Measurements from ENCODE around the gene LRRFIP2. TPM values are rescaled to one million over a fixed set of nuclear protein-coding genes. Genes with fewer than 3 reads are reported as not detected.
"Not testable (repeated sequence)": the region's sequence is repeated elsewhere in the genome, so short reads cannot be mapped to it uniquely, and the experiment has no call there.

The LRRFIP2 gene
- total RNA-seq, 2 experiments from 2014 or later, result 25.9 to 30.7 TPM

DNA sequence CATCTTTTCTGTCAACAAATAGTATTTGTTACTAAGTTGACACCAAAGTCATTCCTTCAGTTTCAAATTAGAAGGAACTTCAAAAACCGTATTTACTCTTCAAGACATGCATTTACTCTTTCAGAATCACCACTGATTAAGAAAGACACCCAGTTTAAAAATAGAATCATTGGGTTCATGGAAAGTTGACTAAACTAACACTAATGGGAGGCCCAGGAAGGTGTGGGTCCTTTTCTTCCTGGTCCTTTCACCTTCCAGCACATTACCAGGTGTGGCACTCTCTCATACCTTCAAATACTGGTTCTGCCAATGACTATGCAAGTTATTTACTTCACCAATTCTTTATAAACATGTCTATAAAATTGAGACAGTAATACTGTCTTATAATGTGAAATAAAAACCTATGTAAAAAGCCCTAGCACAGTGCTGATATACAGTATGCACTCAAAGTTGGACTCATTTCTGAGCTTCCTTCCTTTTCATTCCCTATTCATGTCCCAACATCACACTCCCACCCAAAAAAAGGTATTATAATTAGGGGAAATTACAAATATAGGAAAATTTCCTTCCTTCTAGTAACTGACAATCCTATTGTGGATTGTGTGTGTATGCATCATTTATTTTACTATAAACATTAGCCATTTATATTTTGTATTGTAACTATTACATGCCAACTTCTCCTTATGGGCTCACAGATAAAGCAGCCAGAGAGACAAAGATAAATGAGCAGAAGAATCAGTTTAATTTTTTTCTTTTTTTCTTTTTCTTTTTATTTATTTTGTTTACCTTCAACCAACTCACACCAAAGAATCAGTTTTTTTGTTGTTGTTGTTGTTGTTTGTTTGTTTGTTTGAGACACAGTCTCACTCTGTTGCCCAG is 48.9 kb downstream of the LRRFIP2 start:
- no peak overlapping the region for H3K4me3 Mint-ChIP-seq
- peaks cover 3% of the 10 kb centered on the region for H3K9me3 Mint-ChIP-seq
- no peak overlapping the region for H3K27ac Mint-ChIP-seq
- POLR2A ChIA-PET, result no interaction called here
- no peak for DNase-seq
- CTCF ChIA-PET, result no interaction called here
- intact Hi-C loops (cut with micrococcal nuclease), result no loop called here
- H3K36me3 Mint-ChIP-seq, result peaks cover 14% of the 10 kb centered on the region
- H3K27me3 Mint-ChIP-seq, result no peaks in the 10 kb centered on the region
- H3K4me1 Mint-ChIP-seq (ENCODE audit: low read depth), result peaks cover 14% of the 10 kb centered on the region

- Mint-ChIP-seq H3K27me3 (no peaks in the 10 kb centered on the region), H3K4me1 (ENCODE audit: low read depth) (peaks cover 7% of the 10 kb centered on the region), H3K36me3 (peaks cover 14% of the 10 kb centered on the region), H3K27ac (no peak overlapping the region), H3K4me3 (no peak overlapping the region), H3K9me3 (peaks cover 3% of the 10 kb centered on the region)
- intact Hi-C loops (cut with micrococcal nuclease), result no loop called here
- CTCF ChIA-PET, result no interaction called here
- DNase-seq, result no peak
- POLR2A ChIA-PET, result no interaction called here
These were observed 49.9 kb downstream of the LRRFIP2 start for GRCh38 chr3:37124435-37124834.

DNA sequence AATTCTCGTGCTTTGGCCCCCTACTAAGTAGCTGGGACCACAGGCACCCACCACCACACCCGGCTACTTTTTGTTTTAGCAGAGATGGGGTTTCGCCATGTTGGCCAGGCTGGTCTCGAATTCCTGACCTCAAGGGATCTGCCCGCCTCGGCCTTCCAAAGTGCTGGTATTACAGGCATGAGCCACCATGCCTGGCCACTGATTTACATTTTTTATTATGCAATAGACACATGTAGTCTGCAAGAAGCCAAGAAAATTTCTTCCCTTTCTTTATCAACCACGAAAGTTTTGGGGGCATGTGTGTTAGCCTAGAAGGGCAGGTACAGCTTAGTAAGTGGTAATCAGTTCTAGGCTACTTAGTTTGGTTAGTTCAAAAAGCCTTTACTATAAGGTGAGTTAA is 51.1 kb downstream of the LRRFIP2 start:
- Mint-ChIP-seq H3K4me1 (ENCODE audit: low read depth) (peaks cover 3% of the 10 kb centered on the region), H3K27me3 (no peaks in the 10 kb centered on the region), H3K27ac (no peak overlapping the region), H3K36me3 (peaks cover 12% of the 10 kb centered on the region), H3K4me3 (no peak overlapping the region), H3K9me3 (peaks cover 3% of the 10 kb centered on the region)
- intact Hi-C loops (cut with micrococcal nuclease), result no loop called here
- DNase-seq, result no peak
- CTCF ChIA-PET, result no interaction called here
- POLR2A ChIA-PET, result no interaction called here

DNA sequence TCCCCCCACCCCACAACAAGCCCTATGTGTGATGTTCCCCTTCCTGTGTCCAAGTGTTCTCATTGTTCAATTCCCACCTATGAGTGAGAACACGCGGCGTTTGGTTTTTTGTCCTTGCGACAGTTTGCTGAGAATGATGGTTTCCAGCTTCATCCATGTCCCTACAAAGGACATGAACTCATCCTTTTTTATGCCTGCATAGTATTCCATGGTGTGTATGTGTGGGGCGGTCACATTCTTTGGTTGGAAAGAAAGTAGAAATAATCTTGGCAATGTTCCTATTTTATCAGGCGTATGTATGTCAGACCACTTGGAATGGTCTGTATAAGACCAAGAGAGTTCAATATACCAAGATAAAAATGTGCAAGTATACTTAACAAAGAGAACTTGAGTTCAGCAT is 52.3 kb downstream of the LRRFIP2 start:
- POLR2A ChIA-PET, CTCF ChIA-PET: not testable (repeated sequence)

GRCh38 chr3:37118163-37118562 is 56.2 kb downstream of the LRRFIP2 start:
- Mint-ChIP-seq H3K36me3 (peaks cover 10% of the 10 kb centered on the region), H3K4me1 (ENCODE audit: low read depth) (peaks cover 19% of the 10 kb centered on the region), H3K27ac (no peak overlapping the region), H3K9me3 (peaks cover 3% of the 10 kb centered on the region), H3K4me3 (no peak overlapping the region), H3K27me3 (no peaks in the 10 kb centered on the region)
- POLR2A ChIA-PET, result interaction anchor here (1.4 kb wide), 1 partner anchor 23 kb away, joined by 3 read pairs; no protein-coding TSS in a partner anchor
- CTCF ChIA-PET, result no interaction called here
- no peak for DNase-seq
- intact Hi-C loops (cut with micrococcal nuclease), result no loop called here

More for the DNA sequence above, 52.3 kb downstream of the LRRFIP2 start:
- H3K4me1 Mint-ChIP-seq (ENCODE audit: low read depth); H3K27me3 Mint-ChIP-seq; H3K4me3 Mint-ChIP-seq; intact Hi-C loops (cut with micrococcal nuclease); H3K9me3 Mint-ChIP-seq; H3K27ac Mint-ChIP-seq; DNase-seq: not testable (repeated sequence)
- peaks cover 10% of the 10 kb centered on the region for H3K36me3 Mint-ChIP-seq

- DNase-seq, result no peak
- CTCF ChIA-PET, result no interaction called here
- peaks cover 10% of the 10 kb centered on the region for H3K36me3 Mint-ChIP-seq
- POLR2A ChIA-PET, result no interaction called here
- H3K4me1 Mint-ChIP-seq (ENCODE audit: low read depth), result peaks cover 19% of the 10 kb centered on the region
- peaks cover 3% of the 10 kb centered on the region for H3K9me3 Mint-ChIP-seq
- intact Hi-C loops (cut with micrococcal nuclease), result no loop called here
- H3K4me3 Mint-ChIP-seq, result no peak overlapping the region
- no peaks in the 10 kb centered on the region for H3K27me3 Mint-ChIP-seq
- H3K27ac Mint-ChIP-seq, result no peak overlapping the region
These were observed 56.8 kb downstream of the LRRFIP2 start for GRCh38 chr3:37117548-37117947.

GRCh38 chr3:37116998-37117397 is 57.4 kb downstream of the LRRFIP2 start:
- no peak overlapping the region for H3K27ac Mint-ChIP-seq
- CTCF ChIA-PET, result no interaction called here
- peaks cover 19% of the 10 kb centered on the region for H3K4me1 Mint-ChIP-seq (ENCODE audit: low read depth)

DNA sequence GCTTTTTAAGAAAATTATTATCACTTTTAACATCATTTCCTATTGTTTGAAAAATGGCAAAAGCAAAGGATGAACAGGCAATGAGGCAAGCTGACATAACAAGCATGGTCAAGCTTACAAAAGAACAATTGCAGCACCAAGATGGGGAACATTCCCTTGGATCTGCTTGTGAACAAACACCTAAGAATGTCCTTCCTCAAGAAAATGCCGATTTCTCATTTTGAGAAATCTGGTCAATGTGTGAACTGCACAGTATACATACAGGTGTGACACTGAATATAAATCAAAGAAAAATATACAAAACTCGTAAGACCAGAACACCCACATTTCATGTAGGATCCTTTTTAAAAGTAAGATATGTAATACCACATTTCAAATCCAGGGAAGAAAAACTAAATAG is 58.9 kb downstream of the LRRFIP2 start:
- Mint-ChIP-seq H3K27ac (no peak overlapping the region), H3K4me1 (ENCODE audit: low read depth) (peaks cover 19% of the 10 kb centered on the region), H3K36me3 (no peaks in the 10 kb centered on the region), H3K9me3 (no peaks in the 10 kb centered on the region), H3K4me3 (no peak overlapping the region), H3K27me3 (no peaks in the 10 kb centered on the region)
- ChIA-PET POLR2A (interaction anchor here (2.2 kb wide), 1 partner anchor 48 kb away, joined by 12 read pairs; no protein-coding TSS in a partner anchor), CTCF (no interaction called here)
- no peak for DNase-seq
- intact Hi-C loops (cut with micrococcal nuclease), result loop anchor here (2.0 kb wide), 2 partner anchors 13 to 47 kb away; no protein-coding TSS in a partner anchor

More at GRCh38 chr3:37116998-37117397, 57.4 kb downstream of the LRRFIP2 start:
- Mint-ChIP-seq H3K4me3 (no peak overlapping the region), H3K9me3 (no peaks in the 10 kb centered on the region), H3K36me3 (peaks cover 6% of the 10 kb centered on the region), H3K27me3 (no peaks in the 10 kb centered on the region)
- POLR2A ChIA-PET, result no interaction called here
- no peak for DNase-seq
- intact Hi-C loops (cut with micrococcal nuclease), result no loop called here

- Mint-ChIP-seq H3K4me1 (ENCODE audit: low read depth) (peaks cover 19% of the 10 kb centered on the region), H3K9me3 (no peaks in the 10 kb centered on the region), H3K27ac (no peak overlapping the region), H3K4me3 (no peak overlapping the region), H3K27me3 (no peaks in the 10 kb centered on the region), H3K36me3 (no peaks in the 10 kb centered on the region)
- intact Hi-C loops (cut with micrococcal nuclease), result loop anchor here (2.0 kb wide), 2 partner anchors 14 to 48 kb away; no protein-coding TSS in a partner anchor
- CTCF ChIA-PET, result no interaction called here
- POLR2A ChIA-PET, result interaction anchor here (2.2 kb wide), 1 partner anchor 49 kb away, joined by 12 read pairs; no protein-coding TSS in a partner anchor
- no peak for DNase-seq
These were observed 59.9 kb downstream of the LRRFIP2 start for GRCh38 chr3:37114251-37115145.

- Mint-ChIP-seq H3K36me3 (no peaks in the 10 kb centered on the region), H3K9me3 (no peaks in the 10 kb centered on the region), H3K27ac (no peak overlapping the region), H3K27me3 (no peaks in the 10 kb centered on the region), H3K4me3 (no peak overlapping the region), H3K4me1 (ENCODE audit: low read depth) (peaks cover 19% of the 10 kb centered on the region)
- ChIA-PET POLR2A (no interaction called here), CTCF (no interaction called here)
- DNase-seq, result no peak
- intact Hi-C loops (cut with micrococcal nuclease), result no loop called here
These were observed 61.4 kb downstream of the LRRFIP2 start for GRCh38 chr3:37112987-37113386.

DNA sequence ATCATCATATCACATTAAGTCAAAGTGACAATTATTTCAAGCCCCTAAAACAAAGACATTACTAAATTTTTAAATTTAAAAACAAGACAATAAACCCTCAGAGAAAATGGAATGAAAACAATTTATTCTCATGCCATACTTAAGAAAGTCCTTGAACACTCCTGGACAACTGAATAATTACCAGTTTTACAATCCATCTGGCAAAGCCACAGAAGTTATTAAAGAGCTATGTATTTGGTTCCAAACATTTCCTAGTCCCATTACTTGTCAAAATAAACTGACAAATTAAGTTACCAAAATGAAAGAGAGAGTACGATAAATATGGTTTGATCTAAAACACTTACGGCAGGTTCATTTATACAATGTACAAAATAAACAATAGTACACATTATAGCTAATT is 63.2 kb downstream of the LRRFIP2 start:
- H3K36me3 Mint-ChIP-seq, result no peaks in the 10 kb centered on the region
- CTCF ChIA-PET, result no interaction called here
- H3K4me3 Mint-ChIP-seq, result no peak overlapping the region
- intact Hi-C loops (cut with micrococcal nuclease), result no loop called here
- DNase-seq, result no peak
- POLR2A ChIA-PET, result no interaction called here
- H3K9me3 Mint-ChIP-seq, result no peaks in the 10 kb centered on the region
- H3K4me1 Mint-ChIP-seq (ENCODE audit: low read depth), result peaks cover 17% of the 10 kb centered on the region
- H3K27ac Mint-ChIP-seq, result no peak overlapping the region
- no peaks in the 10 kb centered on the region for H3K27me3 Mint-ChIP-seq

DNA sequence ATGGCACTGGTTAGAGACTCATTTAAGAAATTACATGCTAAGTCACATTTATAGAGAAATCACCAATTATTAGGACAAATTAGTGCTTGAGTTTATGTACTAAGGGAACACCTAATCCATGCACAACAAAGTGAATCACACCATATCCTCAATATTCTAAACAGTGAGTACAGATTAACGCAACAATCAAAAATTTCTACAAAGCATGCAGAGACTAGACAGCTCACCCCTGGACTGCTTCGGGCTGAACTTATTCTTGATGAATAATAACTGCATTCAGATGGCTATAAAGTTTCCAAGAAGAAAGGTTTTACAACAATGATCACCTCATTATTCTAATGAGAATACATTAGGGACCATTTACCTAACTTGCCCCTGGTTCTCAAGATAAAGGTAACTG is 66.5 kb downstream of the LRRFIP2 start:
- POLR2A ChIA-PET, result no interaction called here
- CTCF ChIA-PET, result no interaction called here
- intact Hi-C loops (cut with micrococcal nuclease), result no loop called here
- Mint-ChIP-seq H3K4me3 (no peak overlapping the region), H3K4me1 (ENCODE audit: low read depth) (no peaks in the 10 kb centered on the region), H3K9me3 (no peaks in the 10 kb centered on the region), H3K36me3 (no peaks in the 10 kb centered on the region), H3K27me3 (no peaks in the 10 kb centered on the region), H3K27ac (no peak overlapping the region)
- DNase-seq, result no peak
